GM19397 (cell line): Measurements from ENCODE around the gene SLFN12L.
"Not testable (repeated sequence)": the region's sequence is repeated elsewhere in the genome, so short reads cannot be mapped to it uniquely, and the experiment has no call there.

Source experiments
- ATAC-seq: cut with Tn5 transposase; IDR thresholded peaks from one replicate; pipeline ENCODE4 v1.9.1; 2021; ENCODE audit warnings: mild to moderate bottlenecking, moderate library complexity; ENCODE audit not compliant: unreplicated experiment

SLFN12L gene

DNA sequence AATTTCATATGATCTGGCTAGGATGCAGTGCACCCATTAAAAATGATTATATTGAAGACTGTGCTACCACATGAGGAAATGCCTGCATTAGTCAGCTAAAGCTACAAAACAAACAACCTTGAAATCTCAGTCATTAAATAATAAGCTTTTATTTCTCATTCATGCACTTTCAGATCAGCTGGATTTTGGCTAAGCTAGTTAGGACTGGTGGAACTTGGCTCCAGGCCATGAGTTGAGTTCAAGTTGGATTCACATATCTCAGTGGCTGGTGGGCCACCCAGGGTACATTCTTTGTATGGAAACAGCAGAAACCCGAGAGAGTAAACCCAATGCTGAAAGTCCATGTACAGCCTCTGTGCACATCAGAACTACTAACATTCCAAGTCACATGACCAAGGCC, 6.4 kb upstream of the SLFN12L start:
- ATAC-seq, result no peak

DNA sequence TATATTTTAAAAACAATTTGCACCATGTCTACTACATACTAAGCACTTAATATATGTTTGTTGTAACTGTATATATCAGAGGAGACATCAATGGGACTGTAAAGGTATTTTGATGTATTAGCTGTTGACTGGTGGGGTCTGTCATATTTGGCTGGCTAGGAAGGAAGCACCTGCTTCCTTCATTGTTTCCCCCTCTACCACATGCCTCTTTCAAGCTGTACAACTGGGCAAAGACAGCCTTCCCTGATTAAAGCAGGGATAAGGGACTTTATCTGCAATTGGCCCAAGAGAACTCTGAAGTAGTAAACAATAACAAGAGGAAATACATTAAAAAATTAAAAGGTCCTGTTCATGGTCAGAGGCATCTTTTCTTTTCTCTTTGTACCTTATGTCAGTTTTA, 5.5 kb upstream of the SLFN12L start:
- no peak for ATAC-seq

- no peak for ATAC-seq
Measured at GRCh38 chr17:35541434-35541833, 4.0 kb upstream of the SLFN12L start.

DNA sequence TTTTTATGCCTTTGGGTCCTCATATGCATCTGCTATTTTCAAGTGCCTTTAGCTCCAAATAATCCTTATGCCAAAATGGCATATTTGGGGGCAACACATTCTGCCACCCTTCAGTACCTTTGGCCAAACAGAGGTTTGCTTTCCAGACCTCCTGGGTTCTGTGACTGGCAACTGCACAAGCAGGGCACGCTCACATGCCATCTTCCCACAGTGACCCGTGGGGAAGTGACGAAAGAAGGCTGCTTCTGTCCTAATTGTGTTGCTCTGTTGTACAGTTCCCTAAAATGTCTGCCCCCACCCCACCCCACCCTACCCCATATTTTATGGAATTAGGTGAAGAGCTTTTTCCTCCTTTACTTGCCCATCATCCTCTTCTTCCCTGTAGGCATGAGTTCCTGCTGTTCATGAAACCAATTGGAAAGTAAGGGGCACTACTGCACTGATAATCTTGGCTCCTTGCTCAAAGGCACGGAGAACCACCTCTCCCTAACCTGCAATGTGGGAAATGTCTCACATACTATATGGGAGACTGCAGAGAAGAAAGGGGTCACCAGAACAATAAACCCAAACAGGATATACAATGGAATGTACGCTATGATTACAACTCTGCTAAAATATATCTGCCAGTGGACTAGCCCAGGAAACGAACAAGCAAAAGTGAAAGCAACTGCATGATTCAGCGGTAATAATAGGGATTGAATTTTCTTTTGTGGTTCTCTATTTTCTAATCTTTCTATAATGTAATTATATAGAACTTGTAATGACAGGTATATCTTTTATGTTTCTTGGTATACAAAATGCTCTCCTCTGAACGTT, 3.3 kb upstream of the SLFN12L start:
- ATAC-seq, result no peak

- ATAC-seq, result no peak
Measured at GRCh38 chr17:35539659-35540026, 2.2 kb upstream of the SLFN12L start.

- ATAC-seq, result no peak
Measured at GRCh38 chr17:35536664-35537171, 760 bp downstream of the SLFN12L start.

- ATAC-seq, result not testable (repeated sequence)
Measured at GRCh38 chr17:35535406-35535805, 2.1 kb downstream of the SLFN12L start.

GRCh38 chr17:35534576-35535093, 2.8 kb downstream of the SLFN12L start:
- ATAC-seq, result no peak

GRCh38 chr17:35531160-35531559, 6.3 kb downstream of the SLFN12L start:
- ATAC-seq, result no peak

DNA sequence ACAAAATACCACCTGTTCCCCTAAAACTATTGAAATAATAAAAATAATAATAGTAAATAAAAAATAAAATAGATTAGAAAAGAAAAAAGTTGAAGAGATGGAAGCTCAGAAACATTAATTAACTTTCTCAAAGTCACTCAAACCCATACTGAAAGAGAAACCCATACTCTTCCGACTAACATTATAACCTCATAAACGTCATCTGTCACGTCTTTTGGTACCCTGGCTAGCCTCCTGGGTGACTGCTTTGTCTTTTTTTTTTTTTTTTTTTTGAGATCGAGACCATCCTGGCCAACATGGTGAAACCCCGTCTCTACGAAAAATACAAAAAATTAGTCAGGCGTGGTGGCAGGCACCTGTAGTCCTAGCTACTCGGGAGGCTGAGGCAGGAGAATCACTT, 7.6 kb downstream of the SLFN12L start:
- no peak for ATAC-seq

DNA sequence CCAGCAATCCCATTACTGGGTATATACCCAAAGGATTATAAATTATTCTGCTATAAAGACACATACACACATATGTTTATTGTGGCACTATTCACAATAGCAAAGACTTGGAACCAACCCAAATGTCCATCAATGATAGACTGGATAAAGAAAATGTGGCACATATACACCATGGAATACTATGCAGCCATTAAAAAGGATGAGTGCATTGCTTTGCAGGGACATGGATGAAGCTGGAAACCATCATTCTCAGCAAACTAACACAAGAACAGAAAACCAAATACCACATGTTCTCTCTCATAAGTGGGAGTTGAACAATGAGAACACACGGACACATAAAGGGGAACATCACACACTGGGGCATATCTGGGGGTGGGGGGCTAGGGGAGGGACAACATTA, 8.2 kb downstream of the SLFN12L start:
- ATAC-seq, result not testable (repeated sequence)

DNA sequence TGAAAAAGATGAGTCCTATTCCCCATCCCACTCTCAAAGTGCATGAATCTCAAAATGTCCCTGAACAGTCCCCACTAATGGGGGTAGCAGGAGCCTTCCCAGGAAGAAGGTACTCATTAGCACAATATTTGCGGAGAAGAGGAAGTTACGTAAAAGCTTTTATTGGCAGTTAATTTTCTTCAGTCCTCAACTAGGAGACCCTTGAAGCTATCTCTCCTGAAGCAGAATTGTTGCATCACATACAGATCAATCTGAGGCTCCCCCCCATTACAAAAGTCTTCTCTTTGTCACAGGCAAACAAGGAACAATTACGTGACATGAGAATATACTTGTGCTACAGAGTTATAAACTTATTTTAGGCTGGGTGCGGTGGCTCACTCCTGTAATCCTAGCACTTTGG, 14.2 kb downstream of the SLFN12L start:
- ATAC-seq, result no peak

DNA sequence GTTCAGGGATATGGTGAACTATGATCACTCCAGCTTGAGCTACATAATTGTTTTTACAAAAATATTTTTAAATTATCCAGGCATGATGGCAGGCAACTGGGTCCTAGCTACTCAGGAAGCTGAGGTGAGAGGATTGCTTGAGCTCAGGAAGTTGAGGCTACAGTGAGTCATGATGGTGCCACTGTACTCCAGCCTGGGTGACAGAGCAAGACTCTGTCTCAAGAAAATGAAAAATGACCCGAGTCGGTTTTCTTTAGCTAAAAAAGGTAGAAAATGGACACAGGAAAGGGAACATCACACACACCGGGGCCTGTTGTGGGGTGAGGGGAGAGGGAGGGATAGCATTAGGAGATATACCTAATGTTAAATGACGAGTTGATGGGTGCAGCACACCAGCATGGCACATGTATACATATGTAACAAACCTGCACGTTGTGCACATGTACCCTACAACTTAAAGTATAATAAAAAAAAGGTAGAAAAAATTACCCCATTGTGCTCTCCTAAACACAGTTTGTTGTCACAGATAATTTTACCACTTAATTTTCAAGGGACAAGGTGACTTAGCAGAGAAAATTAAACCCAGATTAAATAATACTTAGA, 15.7 kb downstream of the SLFN12L start:
- ATAC-seq, result not testable (repeated sequence)

GRCh38 chr17:35521150-35521549, 16.3 kb downstream of the SLFN12L start:
- no peak for ATAC-seq

DNA sequence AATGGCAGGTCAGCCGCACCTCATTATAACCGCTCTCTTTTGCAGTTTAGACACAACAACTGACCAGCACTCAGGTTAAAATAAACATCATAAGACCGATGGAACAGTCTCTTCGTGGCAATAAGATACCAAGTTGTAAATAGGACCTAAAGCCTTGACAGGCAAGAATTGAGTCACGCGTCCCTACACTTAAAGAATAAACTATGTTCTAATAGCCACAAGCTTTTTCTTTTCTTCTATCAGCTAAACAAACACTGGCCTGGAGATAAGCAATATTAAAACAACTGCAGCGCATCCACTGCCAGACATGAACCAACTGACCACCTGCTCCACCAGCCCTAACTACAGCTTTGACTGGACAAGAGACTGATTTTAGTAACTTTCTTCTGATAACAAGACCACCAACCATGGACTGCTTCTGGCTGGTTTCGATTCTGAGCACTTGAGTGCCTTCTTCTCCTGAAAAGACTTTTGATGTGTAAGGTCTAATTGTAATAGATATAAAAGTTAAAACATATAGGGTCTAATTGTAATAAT, 17.5 kb downstream of the SLFN12L start:
- ATAC-seq, result no peak

GRCh38 chr17:35519439-35519838, 18.0 kb downstream of the SLFN12L start:
- ATAC-seq, result no peak

- ATAC-seq, result not testable (repeated sequence)
Measured at GRCh38 chr17:35518431-35518830, 19.0 kb downstream of the SLFN12L start.

DNA sequence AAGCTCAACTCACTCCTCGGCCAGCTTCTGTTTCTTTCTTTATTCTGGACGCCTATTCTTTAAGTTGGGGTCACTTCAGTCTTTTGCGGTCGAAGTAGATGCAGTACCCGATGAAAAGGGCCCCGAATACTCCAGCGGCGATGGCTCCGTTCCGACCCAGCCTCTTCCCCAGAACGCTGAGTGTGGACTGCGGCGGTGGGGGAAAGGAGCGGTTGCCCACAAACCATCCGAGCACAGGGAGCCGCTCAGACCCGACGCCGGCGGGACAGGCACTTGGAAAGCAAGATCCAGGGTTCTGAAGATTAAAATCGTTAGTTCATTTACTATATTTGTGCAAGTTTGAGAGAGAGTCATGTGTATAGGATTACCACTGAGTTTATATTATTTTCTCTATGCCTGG, 22.5 kb downstream of the SLFN12L start:
- no peak for ATAC-seq

GRCh38 chr17:35514564-35514963, 22.9 kb downstream of the SLFN12L start:
- ATAC-seq, result no peak

- ATAC-seq, result no peak
Measured at GRCh38 chr17:35510052-35510451, 27.4 kb downstream of the SLFN12L start.

DNA sequence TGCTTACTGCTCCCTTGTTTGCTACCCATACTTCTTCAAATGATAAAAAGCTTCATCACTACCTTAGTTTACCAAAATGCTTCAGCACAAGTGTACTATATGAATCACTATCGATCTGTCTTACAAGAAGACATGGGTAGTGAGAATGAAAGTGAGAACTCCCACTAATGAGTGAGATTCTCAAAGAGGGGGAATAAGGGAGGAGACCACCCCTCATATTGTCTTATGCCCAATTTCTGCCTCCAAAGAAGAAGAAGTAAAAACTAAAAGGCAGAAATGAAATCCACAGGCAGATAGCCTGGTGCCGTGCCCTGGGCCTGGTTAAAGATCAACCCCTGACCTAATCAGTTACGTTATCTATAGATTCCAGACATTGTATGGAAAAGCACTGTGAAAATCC, 29.8 kb downstream of the SLFN12L start:
- ATAC-seq, result not testable (repeated sequence)

DNA sequence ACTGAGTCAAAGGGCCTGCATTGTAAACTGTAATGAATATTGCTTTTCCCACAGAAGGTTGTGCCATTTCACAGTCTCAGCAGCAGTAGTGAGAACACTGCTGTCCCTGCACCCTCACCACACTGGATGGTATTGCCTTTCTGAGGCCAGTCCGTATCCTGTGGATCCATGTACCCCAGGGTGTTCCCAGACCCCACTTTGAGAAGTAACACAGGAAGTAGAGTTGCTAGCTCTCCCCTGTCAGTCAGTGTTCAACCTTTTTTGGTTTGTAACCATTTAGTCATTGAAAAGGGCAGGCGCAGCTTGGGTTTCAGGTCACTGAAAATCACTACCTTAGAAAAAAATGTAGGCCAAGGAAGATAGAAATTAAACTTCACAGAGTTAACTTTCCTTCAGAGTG, 37.9 kb downstream of the SLFN12L start:
- no peak for ATAC-seq
